Neutrophil (primary cell): Measurements from ENCODE around the gene LRMDA.

Experiments used
- H3K27ac ChIP-seq: fragments of 200-600 bp; sonication (generic); 2 replicates; pipeline ENCODE4 v1.5.1; 2016; ENCODE audit warnings: mild to moderate bottlenecking, moderate library complexity
- H3K27me3 ChIP-seq: fragments of 200-600 bp; sonication (generic); 2 replicates; pipeline ENCODE4 v1.6.0; 2016; ENCODE audit warnings: mild to moderate bottlenecking
- H3K36me3 ChIP-seq: fragments of 200-600 bp; sonication (generic); 2 replicates; pipeline ENCODE4 v1.5.1; 2017
- H3K4me1 ChIP-seq, 2 experiments: fragments of 200-600 bp in 1 of 2; sonication (generic) in 1 of 2; 1 replicate in 1 of 2; 2 replicates in 1 of 2; pipeline versions ENCODE4 v1.5.1 to v1.6.1; 2013 to 2016; ENCODE audit warnings: low read depth in 1 of 2, low read length in 1 of 2, mild to moderate bottlenecking in 1 of 2, moderate library complexity in 1 of 2; ENCODE audit not compliant: control insufficient read depth in 1 of 2, insufficient read depth in 1 of 2
- H3K4me3 ChIP-seq, 2 experiments: fragments of 200-600 bp in 1 of 2; sonication (generic) in 1 of 2; 1 replicate in 1 of 2; 2 replicates in 1 of 2; pipeline ENCODE4 v1.5.1; 2013 to 2016; ENCODE audit warnings: low read depth in 1 of 2, low read length in 1 of 2, mild to moderate bottlenecking in 1 of 2, moderate library complexity in 1 of 2
- H3K9me3 ChIP-seq: fragments of 200-600 bp; sonication (generic); 2 replicates; pipeline ENCODE4 v1.5.1; 2016
- TF ChIP-seq, protein P1 (sequence below): fragments of 200-600 bp; sonication (generic); IDR thresholded peaks from 2 replicates; pipeline ENCODE4 v1.5.1; 2016; ENCODE audit warnings: antibody characterized with exemption

The LRMDA gene

DNA sequence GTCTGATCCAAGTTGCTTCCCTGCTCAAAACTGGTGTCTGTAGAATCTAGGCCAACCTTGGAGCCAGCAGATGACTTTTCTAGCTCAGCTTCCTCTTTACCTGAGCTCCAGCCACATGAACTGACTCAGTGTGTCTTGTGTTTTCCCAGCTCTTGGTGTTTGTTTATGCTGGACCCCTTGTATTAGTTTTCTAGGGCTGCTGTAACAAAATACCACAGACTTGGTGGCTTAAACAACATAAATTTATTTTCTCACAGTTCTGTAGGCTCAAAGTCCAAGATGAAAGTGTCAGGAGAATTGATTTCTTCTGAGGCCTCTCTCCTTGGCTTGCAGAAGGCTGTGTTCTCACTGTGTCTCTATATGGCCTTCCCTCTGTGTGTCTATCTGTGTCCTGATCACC, 45.1 kb downstream of the LRMDA start:
- H3K27ac ChIP-seq = no peak overlapping the region
- H3K36me3 ChIP-seq = no peaks in the 10 kb centered on the region
- no peak overlapping the region for H3K4me3 ChIP-seq
- TF ChIP-seq, protein P1, sequence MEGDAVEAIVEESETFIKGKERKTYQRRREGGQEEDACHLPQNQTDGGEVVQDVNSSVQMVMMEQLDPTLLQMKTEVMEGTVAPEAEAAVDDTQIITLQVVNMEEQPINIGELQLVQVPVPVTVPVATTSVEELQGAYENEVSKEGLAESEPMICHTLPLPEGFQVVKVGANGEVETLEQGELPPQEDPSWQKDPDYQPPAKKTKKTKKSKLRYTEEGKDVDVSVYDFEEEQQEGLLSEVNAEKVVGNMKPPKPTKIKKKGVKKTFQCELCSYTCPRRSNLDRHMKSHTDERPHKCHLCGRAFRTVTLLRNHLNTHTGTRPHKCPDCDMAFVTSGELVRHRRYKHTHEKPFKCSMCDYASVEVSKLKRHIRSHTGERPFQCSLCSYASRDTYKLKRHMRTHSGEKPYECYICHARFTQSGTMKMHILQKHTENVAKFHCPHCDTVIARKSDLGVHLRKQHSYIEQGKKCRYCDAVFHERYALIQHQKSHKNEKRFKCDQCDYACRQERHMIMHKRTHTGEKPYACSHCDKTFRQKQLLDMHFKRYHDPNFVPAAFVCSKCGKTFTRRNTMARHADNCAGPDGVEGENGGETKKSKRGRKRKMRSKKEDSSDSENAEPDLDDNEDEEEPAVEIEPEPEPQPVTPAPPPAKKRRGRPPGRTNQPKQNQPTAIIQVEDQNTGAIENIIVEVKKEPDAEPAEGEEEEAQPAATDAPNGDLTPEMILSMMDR = no peak
- H3K4me1 ChIP-seq = peaks cover 0 to 12% of the 10 kb centered on the region in 2 experiments
- no peaks in the 10 kb centered on the region for H3K9me3 ChIP-seq
- H3K27me3 ChIP-seq = no peaks in the 10 kb centered on the region

DNA sequence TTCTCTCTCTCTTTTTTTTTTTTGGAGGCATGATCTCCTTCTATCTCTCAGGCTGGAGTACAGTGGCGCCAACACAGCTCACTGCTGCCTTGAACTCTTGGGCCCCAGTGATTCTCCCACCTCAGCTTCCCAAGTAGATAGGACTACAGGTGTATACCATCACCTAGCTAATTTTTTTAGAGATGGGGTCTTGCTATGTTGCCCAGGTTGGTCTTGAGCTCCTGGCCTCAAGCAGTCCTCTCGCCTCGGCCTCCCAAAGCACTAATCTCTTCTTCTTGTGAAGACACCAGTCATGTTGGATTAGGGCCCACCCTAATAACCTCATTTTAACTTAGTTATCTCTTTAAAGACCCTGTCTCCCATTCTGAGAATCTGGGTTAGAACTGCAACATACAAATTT, 45.6 kb downstream of the LRMDA start:
- Histone ChIP-seq H3K4me3 (no peak overlapping the region), H3K27me3 (no peaks in the 10 kb centered on the region), H3K27ac (no peak overlapping the region), H3K4me1 (peaks cover 0 to 9% of the 10 kb centered on the region in 2 experiments), H3K9me3 (no peaks in the 10 kb centered on the region), H3K36me3 (no peaks in the 10 kb centered on the region)
- TF ChIP-seq, protein P1 = no peak

DNA sequence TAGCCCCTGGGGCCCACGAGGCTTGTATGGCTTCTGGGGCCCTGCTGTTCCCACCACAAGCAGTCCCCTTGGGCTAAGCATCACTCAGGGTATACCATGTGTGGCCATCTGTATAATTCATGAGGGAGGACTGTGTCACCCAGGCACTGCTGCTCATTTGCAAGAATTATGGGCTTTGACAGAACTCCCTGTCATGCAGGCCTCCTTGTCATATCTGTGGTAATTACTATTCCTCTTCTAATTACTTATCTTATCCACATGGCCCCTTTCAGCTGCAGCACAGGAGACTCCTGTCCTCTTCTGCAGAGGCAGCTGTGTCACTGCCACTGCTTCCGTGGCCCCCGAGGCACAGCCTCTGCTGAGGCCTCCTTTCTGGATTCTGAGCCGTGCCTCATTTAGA, 46.3 kb downstream of the LRMDA start:
- Histone ChIP-seq H3K27ac (no peak overlapping the region), H3K4me3 (no peak overlapping the region), H3K9me3 (no peaks in the 10 kb centered on the region), H3K4me1 (peaks cover 0 to 2% of the 10 kb centered on the region in 2 experiments), H3K36me3 (no peaks in the 10 kb centered on the region), H3K27me3 (no peaks in the 10 kb centered on the region)
- TF ChIP-seq, protein P1 = no peak

DNA sequence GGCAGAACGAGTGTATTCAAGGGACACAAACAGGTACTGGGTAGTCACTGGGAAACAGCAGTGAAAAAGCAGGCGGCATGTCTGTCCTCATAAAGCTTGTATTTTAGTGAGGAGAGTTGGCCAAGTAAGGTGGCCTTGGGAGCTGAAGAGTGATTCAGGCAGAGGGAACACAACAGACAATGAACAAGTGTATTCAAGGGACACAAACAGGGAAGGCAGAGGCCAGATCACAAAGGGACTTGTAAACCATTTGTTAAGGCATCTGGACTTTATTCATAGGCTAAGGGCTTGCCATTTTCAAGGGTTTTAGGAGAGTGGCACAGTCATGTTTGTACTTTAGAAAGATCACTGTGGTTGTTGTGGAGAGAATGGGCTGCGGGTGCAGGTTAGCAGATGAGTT, 49.0 kb downstream of the LRMDA start:
- H3K36me3 ChIP-seq = no peaks in the 10 kb centered on the region

DNA sequence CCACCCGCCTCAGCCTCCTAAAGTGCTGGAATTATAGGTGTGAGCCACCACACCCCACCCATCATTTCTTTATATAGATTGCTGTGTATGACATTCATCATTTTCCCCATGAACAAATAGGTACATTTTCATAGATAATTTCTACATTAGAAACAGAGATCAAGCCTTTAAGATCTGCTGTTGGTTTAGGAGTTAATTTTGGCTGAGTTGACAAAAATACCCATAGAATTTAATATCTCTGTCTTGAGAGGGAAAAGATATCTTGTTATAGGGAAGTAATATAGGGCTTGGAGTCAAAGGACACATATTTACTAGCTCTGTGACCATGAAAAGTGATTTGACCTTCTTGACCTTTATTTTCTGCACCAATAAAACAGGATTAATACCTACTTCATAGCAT, 51.8 kb downstream of the LRMDA start:
- Histone ChIP-seq H3K4me3 (no peak overlapping the region), H3K36me3 (no peaks in the 10 kb centered on the region), H3K4me1 (no peaks in the 10 kb centered on the region), H3K27ac (no peak overlapping the region), H3K27me3 (no peaks in the 10 kb centered on the region), H3K9me3 (no peaks in the 10 kb centered on the region)
- TF ChIP-seq, protein P1 = no peak

More for the DNA sequence above, 49.0 kb downstream of the LRMDA start:
- no peaks in the 10 kb centered on the region for H3K9me3 ChIP-seq
- H3K27ac ChIP-seq = no peak overlapping the region
- H3K27me3 ChIP-seq = no peaks in the 10 kb centered on the region
- H3K4me3 ChIP-seq = no peak overlapping the region
- H3K4me1 ChIP-seq = no peaks in the 10 kb centered on the region
- TF ChIP-seq, protein P1 = no peak

DNA sequence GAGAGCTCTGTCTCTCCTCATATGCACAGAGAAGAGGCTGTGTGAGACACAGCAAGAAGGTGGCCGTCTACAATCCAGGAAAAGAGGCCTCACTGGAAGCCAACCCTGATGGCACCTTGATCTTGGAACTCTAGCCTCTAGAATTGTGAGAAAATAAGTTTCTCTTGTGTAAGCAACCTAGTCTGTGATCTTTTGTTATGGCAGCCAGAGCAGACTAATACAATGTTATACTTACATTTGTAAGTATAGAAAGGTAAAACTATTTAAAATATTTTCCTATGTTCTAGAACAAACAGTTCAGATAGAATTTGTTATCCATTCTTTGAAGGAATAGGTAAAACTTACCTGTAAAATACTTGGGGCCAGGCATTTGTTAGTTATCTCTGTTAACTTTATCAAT, 53.3 kb downstream of the LRMDA start:
- no peak overlapping the region for H3K4me3 ChIP-seq
- no peaks in the 10 kb centered on the region for H3K4me1 ChIP-seq
- H3K27me3 ChIP-seq = no peaks in the 10 kb centered on the region
- H3K9me3 ChIP-seq = no peaks in the 10 kb centered on the region
- TF ChIP-seq, protein P1 = no peak
- no peaks in the 10 kb centered on the region for H3K36me3 ChIP-seq
- no peak overlapping the region for H3K27ac ChIP-seq
